Measurements from ENCODE around the gene SLC37A4.
"Not testable (repeated sequence)": the region's sequence is repeated elsewhere in the genome, so short reads cannot be mapped to it uniquely, and the experiment has no call there.

SLC37A4 gene

DNA sequence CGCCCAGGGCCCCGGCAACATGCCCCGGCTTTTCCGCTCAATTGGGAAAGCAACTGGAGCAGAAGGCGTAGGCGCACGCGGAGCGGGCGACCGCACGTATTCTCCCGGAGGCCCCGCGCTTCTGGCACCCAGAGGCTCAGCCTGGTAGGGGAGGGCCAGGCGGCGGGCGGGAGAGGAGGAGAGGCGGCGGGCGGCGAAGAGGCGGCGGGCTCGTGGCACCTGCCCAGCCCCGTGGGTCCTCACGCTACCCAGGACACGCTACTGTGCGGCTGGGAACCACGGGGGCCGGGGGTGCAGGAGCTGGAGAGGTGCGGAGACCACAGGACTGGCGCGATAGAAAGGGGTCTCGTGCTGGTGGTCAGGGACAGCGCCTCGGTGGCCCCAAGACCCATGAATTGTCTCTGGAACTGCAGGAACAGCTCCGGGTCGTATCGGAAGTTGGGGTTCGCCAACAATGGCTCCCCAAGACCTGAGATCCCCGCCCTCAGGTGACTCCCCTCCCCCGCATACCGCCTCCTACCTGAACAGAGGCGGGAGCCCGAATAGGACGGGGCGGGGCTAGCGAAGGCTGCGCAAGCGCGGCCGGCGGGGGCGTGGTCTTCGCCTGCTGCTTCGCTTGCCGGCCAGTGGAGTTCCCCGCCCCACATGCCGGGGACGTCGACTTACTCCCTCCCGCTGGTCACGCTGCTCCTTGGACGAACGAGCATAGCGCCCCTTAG, at the start of gene SLC37A4:
SLC37A4 (minus strand) TSS at position 549 of the 719 bp plus-strand sequence.
- H3K4me3 ChIP-seq (ENCODE audit: low read depth, low read length): peak within 1 kb of the TSS; percentile 94
- peak within 1 kb of the TSS; percentile 84 for H3K9ac ChIP-seq (ENCODE audit: low read depth, low read length)

DNA sequence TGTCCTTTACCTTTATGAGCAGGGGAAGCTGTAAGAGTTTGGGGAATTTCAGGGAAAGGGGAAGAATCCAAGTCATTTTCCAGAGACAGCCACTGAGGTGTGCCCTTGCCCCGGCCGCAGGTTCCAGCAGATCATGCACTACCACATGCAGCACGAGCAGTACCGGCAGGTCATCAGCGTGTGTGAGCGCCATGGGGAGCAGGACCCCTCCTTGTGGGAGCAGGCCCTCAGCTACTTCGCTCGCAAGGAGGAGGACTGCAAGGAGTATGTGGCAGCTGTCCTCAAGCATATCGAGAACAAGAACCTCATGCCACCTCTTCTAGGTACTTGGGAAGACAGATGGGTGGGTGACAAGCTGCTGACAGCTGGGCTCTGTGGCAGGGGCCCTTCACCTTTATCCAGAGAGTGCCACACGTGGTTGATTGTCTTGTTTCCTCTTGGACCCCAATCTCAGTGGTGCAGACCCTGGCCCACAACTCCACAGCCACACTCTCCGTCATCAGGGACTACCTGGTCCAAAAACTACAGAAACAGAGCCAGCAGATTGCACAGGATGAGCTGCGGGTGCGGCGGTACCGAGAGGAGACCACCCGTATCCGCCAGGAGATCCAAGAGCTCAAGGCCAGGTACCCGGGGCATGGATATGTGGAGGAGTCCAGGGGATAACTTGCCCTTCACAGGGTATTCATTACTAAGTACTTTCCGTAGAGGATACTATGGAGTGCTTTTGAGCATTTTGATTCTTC, 48.2 kb upstream of the SLC37A4 start:
- no peaks in the 10 kb centered on the region for H3K4me1 ChIP-seq (ENCODE audit: control insufficient read depth, insufficient read depth, low read length)
- no peaks in the 10 kb centered on the region for H3K27me3 ChIP-seq (ENCODE audit: control insufficient read depth, insufficient read depth, low read length)
- H3K9ac ChIP-seq (ENCODE audit: low read depth, low read length): no peak overlapping the region
- H3K9me3 ChIP-seq (ENCODE audit: control insufficient read depth, insufficient read depth, low read length): no peaks in the 10 kb centered on the region
- no peak overlapping the region for H3K4me3 ChIP-seq (ENCODE audit: low read depth, low read length)
- H3K36me3 ChIP-seq (ENCODE audit: control insufficient read depth, insufficient read depth, low read length): peaks cover 42% of the 10 kb centered on the region

More for the DNA sequence above, at the start of gene SLC37A4:
- H3K9me3 ChIP-seq (ENCODE audit: control insufficient read depth, insufficient read depth, low read length): no peaks in the 10 kb centered on the region
- H3K4me1 ChIP-seq (ENCODE audit: control insufficient read depth, insufficient read depth, low read length): peaks cover 12% of the 10 kb centered on the region
- H3K36me3 ChIP-seq (ENCODE audit: control insufficient read depth, insufficient read depth, low read length): peaks cover 30% of the 10 kb centered on the region
- H3K27me3 ChIP-seq (ENCODE audit: control insufficient read depth, insufficient read depth, low read length): no peaks in the 10 kb centered on the region

DNA sequence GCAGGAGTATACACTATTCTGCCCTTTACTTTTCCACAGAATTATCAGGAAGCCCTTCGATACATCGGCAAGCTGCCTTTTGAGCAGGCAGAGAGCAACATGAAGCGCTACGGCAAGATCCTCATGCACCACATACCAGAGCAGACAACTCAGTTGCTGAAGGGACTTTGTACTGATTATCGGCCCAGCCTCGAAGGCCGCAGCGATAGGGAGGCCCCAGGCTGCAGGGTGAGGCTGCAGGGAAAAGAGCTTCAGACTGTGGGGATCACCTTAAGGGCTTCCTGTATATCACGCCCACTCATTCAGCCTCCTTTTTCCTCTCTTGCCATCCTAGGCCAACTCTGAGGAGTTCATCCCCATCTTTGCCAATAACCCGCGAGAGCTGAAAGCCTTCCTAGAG, 47.2 kb upstream of the SLC37A4 start:
- H3K9ac ChIP-seq (ENCODE audit: low read depth, low read length): no peak overlapping the region
- H3K9me3 ChIP-seq (ENCODE audit: control insufficient read depth, insufficient read depth, low read length): no peaks in the 10 kb centered on the region
- H3K4me1 ChIP-seq (ENCODE audit: control insufficient read depth, insufficient read depth, low read length): no peaks in the 10 kb centered on the region
- no peak overlapping the region for H3K4me3 ChIP-seq (ENCODE audit: low read depth, low read length)
- H3K27me3 ChIP-seq (ENCODE audit: control insufficient read depth, insufficient read depth, low read length): no peaks in the 10 kb centered on the region
- H3K36me3 ChIP-seq (ENCODE audit: control insufficient read depth, insufficient read depth, low read length): peaks cover 47% of the 10 kb centered on the region

DNA sequence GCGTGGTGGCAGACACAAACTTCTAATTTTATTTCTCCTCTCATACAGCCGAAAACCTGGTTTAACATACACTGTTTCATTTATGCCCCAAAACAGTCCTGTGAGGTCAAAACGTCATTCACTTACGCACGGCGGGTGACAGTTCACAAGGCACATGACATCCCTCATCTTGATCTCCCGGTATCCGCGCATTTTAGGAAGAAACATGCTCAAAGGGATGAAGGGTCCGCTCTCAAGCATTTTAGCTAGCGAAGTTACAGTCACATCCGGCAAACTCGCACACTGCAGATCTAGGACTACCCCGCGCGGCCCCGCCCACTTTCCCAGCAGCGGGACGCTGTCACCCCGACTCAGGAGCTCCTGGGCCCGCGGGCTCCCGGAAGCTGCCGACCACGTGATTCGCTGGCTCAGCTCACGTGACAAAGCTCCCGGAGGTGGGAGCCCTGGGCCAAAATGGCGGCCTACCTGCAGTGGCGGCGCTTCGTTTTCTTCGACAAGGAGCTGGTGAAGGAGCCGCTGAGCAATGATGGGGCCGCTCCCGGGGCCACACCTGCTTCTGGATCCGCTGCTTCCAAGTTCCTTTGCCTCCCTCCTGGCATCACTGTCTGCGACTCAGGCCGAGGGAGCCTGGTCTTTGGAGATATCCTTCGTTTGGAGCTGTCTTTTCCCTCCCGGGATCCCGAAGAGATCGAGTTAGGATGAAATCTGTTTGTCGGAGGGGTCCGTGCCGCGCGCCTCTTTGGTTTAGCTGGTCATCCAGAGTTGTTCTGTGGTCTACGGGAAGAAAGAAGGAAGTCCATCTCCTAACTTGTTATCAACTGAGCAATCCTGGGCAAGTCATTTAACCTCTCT, 36.9 kb upstream of the SLC37A4 start, which contains the start of gene VPS11:
VPS11 (plus strand) TSS at position 448 of the 852 bp plus-strand sequence; CDS start at position 454, 6 bp downstream.
- no peaks in the 10 kb centered on the region for H3K4me1 ChIP-seq (ENCODE audit: control insufficient read depth, insufficient read depth, low read length)

DNA sequence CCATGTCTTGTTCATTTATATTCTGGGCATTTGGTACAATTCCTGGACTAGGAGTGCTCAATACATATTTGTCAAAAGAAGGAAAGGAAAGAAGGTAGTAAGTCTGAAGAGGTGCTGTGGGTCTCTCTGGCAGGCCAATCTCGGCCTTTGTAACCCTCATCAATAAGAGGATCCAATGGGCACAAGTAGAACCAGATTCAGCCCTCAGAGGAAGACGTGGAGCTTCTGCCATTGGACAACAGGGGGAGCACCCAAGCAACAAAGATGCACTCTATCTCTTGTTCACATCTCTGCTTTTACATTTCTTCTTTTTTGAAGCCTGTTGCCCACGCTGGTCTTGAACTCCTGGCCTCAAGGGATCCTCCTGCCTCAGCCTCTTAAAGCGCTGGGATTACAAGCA, 34.7 kb upstream of the SLC37A4 start:
- H3K27me3 ChIP-seq (ENCODE audit: control insufficient read depth, insufficient read depth, low read length): no peaks in the 10 kb centered on the region
- H3K9ac ChIP-seq (ENCODE audit: low read depth, low read length): no peak overlapping the region
- H3K36me3 ChIP-seq (ENCODE audit: control insufficient read depth, insufficient read depth, low read length): no peaks in the 10 kb centered on the region
- H3K9me3 ChIP-seq (ENCODE audit: control insufficient read depth, insufficient read depth, low read length): no peaks in the 10 kb centered on the region
- H3K4me1 ChIP-seq (ENCODE audit: control insufficient read depth, insufficient read depth, low read length): no peaks in the 10 kb centered on the region
- no peak overlapping the region for H3K4me3 ChIP-seq (ENCODE audit: low read depth, low read length)

More for the DNA sequence above, 36.9 kb upstream of the SLC37A4 start, which contains the start of gene VPS11:
- Histone ChIP-seq H3K9me3 (ENCODE audit: control insufficient read depth, insufficient read depth, low read length) (no peaks in the 10 kb centered on the region), H3K27me3 (ENCODE audit: control insufficient read depth, insufficient read depth, low read length) (no peaks in the 10 kb centered on the region), H3K4me3 (ENCODE audit: low read depth, low read length) (peak within 1 kb of the TSS; percentile 89), H3K9ac (ENCODE audit: low read depth, low read length) (peak within 1 kb of the TSS; percentile 85), H3K36me3 (ENCODE audit: control insufficient read depth, insufficient read depth, low read length) (no peaks in the 10 kb centered on the region)

DNA sequence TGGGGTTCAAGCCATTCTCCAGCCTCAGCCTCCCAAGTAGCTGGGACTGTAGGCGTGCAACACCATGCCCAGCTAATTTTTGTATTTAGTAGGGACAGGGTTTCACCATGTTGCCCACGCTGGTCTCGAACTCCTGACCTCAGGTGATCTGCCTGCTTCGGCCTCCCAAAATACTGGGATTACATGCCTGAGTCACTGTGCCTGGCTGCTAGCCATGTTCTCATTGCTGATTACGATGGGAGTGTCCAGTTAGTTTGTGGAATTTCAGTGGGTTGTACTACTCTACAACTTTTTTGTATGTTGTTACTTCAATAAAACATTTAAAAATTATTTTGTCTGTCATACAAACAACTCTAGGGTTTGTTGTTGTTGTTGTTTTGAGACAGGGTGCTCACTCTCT, 32.1 kb upstream of the SLC37A4 start:
- Histone ChIP-seq H3K27me3 (ENCODE audit: control insufficient read depth, insufficient read depth, low read length) (no peaks in the 10 kb centered on the region), H3K9me3 (ENCODE audit: control insufficient read depth, insufficient read depth, low read length) (no peaks in the 10 kb centered on the region), H3K4me3 (ENCODE audit: low read depth, low read length) (no peak overlapping the region), H3K36me3 (ENCODE audit: control insufficient read depth, insufficient read depth, low read length) (no peaks in the 10 kb centered on the region), H3K9ac (ENCODE audit: low read depth, low read length) (no peak overlapping the region), H3K4me1 (ENCODE audit: control insufficient read depth, insufficient read depth, low read length) (no peaks in the 10 kb centered on the region)

DNA sequence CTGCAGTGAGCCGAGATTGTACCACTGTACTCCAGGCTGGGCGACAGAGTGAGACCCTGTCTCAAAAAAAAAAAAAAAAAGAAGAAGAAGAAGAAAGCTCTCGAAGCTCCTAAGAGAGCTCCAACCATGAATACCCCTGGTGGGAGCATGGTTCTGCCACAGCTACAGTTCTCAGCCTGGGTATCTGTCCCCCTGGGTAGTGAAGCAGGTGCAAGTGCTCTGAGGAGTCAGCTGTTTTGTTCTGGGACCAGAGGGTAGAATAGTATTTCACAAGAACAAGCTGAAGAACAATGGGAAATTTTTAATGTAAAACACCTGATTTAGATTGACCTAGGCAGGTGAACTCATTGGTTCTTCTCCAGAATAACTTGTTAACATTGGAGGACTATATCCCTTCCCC, 30.6 kb upstream of the SLC37A4 start:
- no peak overlapping the region for H3K9ac ChIP-seq (ENCODE audit: low read depth, low read length)
- no peaks in the 10 kb centered on the region for H3K4me1 ChIP-seq (ENCODE audit: control insufficient read depth, insufficient read depth, low read length)

DNA sequence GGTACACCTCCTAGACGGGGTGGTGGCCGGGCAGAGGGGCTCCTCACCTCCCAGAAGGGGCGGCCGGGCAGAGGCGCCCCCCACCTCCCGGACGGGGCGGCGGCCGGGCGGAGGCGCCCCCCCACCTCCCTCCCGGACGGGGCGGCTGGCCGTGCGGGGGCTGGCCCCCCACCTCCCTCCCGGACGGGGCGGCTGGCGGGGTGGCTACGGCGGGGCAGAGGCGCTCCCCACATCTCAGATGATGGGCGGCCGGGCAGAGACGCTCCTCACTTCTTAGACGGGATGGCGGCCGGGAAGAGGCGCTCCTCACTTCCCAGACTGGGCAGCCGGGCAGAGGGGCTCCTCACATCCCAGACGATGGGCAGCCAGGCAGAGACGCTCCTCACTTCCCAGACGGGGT, 28.5 kb upstream of the SLC37A4 start:
- H3K4me3 ChIP-seq (ENCODE audit: low read depth, low read length); H3K9ac ChIP-seq (ENCODE audit: low read depth, low read length); H3K4me1 ChIP-seq (ENCODE audit: control insufficient read depth, insufficient read depth, low read length); H3K9me3 ChIP-seq (ENCODE audit: control insufficient read depth, insufficient read depth, low read length); H3K27me3 ChIP-seq (ENCODE audit: control insufficient read depth, insufficient read depth, low read length): not testable (repeated sequence)
- H3K36me3 ChIP-seq (ENCODE audit: control insufficient read depth, insufficient read depth, low read length): peaks cover 14% of the 10 kb centered on the region

More for the DNA sequence above, 30.6 kb upstream of the SLC37A4 start:
- Histone ChIP-seq H3K9me3 (ENCODE audit: control insufficient read depth, insufficient read depth, low read length) (no peaks in the 10 kb centered on the region), H3K27me3 (ENCODE audit: control insufficient read depth, insufficient read depth, low read length) (no peaks in the 10 kb centered on the region), H3K4me3 (ENCODE audit: low read depth, low read length) (no peak overlapping the region), H3K36me3 (ENCODE audit: control insufficient read depth, insufficient read depth, low read length) (no peaks in the 10 kb centered on the region)

DNA sequence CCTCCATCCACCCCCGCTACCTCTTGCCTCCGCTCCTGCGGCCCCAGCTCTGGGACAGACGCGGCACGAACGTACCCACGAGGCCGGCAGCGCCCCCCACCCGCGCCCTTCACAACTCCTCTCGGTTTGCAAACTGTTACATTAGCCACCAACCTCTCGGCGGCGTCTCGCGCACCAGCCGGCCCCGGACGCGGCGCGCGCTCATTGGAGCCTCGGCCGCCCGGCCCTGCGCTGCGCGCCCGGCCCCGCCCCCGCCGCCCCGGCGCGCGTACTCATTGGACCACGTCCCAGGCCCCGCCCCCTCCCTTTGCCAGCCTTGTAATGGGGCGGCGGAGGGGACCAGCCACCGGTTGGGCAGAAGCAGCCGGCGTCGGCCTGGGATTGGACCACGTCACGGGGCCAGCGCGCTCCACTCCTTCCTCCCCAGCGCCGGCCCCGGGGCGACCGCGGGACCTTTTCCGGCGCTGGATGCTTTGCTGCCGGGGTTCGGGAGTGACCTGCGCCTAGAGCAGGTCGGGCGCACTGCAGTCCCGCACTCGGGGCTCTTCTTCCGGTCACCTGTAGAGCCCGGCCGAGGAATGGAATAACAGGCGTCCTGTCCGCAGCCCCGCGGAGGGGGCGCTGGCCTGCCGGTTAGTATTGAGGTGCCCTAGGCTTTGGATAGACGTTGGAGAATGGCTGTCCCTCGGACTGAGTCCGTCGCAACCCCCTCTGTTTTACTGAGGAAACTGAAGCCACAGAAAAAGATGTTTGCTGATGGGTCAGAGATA, 26.5 kb upstream of the SLC37A4 start, which contains the start of gene HYOU1:
HYOU1 (minus strand) TSS at position 206 of the 770 bp plus-strand sequence. CDS start 1,045 bp downstream, outside the sequence.
- no peaks in the 10 kb centered on the region for H3K9me3 ChIP-seq (ENCODE audit: control insufficient read depth, insufficient read depth, low read length)
- H3K4me1 ChIP-seq (ENCODE audit: control insufficient read depth, insufficient read depth, low read length): peaks cover 3% of the 10 kb centered on the region
- H3K27me3 ChIP-seq (ENCODE audit: control insufficient read depth, insufficient read depth, low read length): no peaks in the 10 kb centered on the region
- peaks cover 33% of the 10 kb centered on the region for H3K36me3 ChIP-seq (ENCODE audit: control insufficient read depth, insufficient read depth, low read length)
- H3K9ac ChIP-seq (ENCODE audit: low read depth, low read length): peak within 1 kb of the TSS; percentile 79
- peak within 1 kb of the TSS; percentile 90 for H3K4me3 ChIP-seq (ENCODE audit: low read depth, low read length)

DNA sequence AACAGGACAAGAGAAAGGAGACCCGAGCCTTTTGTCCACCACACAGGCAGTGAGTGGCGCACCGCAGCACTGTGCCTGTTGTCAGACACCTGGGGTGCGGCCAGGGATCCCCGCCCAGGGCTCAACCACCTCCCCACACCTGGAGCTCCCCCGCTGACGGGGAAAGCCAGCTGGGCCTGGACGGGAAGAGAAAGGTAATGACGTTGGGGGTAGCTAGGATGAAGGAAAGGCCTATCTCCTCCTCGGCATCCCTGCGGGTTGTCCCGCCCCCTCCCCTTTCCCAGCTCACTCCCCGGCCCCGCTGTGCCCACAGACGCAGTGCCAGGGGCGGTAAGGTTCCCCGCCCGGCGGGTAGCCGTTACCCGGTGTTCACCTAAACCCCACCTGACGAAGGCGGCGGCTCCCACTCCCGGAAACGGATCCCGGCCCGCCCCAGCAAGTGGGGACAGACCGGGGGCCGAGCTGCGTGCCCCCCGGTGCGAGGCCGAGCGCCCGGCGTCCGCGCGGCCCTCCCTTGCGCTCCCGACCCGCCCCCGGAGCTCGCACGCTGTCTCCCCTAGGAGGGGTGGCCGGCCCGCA, 25.8 kb upstream of the SLC37A4 start:
- H3K9ac ChIP-seq (ENCODE audit: low read depth, low read length): peak overlapping the region; percentile 79
- peak overlapping the region; percentile 87 for H3K4me3 ChIP-seq (ENCODE audit: low read depth, low read length)
- H3K9me3 ChIP-seq (ENCODE audit: control insufficient read depth, insufficient read depth, low read length): no peaks in the 10 kb centered on the region
- H3K4me1 ChIP-seq (ENCODE audit: control insufficient read depth, insufficient read depth, low read length): peaks cover 3% of the 10 kb centered on the region
- H3K36me3 ChIP-seq (ENCODE audit: control insufficient read depth, insufficient read depth, low read length): peaks cover 40% of the 10 kb centered on the region
- no peaks in the 10 kb centered on the region for H3K27me3 ChIP-seq (ENCODE audit: control insufficient read depth, insufficient read depth, low read length)
